ENCODE measurements around the gene RNF135. TPM values are rescaled to one million over a fixed set of nuclear protein-coding genes. Genes with fewer than 3 reads are reported as not detected.

The RNF135 gene
- 13.7 and 15.7 TPM in 2 replicates for total RNA-seq

DNA sequence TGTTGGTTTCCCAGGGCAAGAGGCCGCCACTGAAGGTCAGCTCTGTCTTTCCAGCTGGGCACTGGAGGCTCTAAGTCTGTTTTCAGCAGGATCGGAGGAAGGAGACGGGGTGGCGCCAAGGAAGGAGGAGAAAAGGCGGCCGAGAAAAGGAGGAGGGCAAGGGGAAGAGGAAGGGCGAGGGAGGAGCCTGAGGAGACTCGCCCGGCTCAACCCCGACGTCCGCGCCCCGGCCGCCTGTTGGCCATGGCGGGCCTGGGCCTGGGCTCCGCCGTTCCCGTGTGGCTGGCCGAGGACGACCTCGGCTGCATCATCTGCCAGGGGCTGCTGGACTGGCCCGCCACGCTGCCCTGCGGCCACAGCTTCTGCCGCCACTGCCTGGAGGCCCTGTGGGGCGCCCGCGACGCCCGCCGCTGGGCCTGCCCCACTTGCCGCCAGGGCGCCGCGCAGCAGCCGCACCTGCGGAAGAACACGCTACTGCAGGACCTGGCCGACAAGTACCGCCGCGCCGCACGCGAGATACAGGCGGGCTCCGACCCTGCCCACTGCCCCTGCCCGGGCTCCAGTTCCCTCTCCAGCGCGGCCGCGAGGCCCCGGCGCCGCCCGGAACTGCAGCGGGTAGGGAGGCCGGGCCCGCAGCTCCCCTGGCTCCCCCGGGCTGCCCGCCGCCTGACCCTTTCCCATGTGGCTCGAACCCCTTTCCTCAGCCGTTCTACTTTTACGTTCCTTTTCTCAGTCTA lies at the start of gene RNF135:
RNF135 (plus strand) TSS at position 209 of the 737 bp plus-strand sequence; CDS start at position 244, 35 bp downstream.

DNA sequence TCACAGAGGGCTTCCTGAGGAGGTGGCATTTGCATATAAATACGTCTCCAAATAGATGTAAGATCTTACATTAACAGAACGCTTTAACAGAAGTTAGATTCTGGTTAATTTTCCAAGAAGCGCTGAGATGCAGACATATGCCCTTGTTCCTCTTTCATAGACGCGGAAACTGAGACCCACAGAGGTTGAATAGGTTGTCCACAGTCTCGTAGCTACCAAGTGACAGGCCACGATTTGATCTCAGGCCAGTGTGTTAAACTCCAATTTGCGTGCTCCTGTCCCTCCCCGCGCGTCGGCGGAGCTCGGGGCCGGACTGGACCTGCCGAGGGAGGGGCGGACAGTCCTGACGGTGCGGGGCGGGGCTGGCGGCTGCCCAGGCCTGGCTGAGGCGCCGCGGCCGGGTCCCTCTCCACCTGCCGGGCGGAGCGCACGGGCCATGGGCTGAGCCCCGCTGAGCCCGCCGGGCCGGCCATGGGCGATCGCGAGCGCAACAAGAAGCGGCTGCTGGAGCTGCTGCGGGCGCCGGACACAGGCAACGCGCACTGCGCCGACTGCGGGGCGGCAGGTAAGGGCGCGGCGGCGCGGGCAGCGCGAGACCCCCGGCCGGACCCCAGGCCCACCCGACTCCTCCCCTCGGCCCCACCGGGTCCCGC lies 49.2 kb upstream of the RNF135 start, which contains the start of gene ADAP2:
ADAP2 (plus strand) TSS at position 402 of the 653 bp plus-strand sequence; CDS start at position 472, 70 bp downstream.

Other genes starting within 250 kb of the RNF135 start
- gene CRLF3, start 146.3 kb upstream of the RNF135 start, total RNA-seq = 14.0 and 14.4 TPM in 2 replicates
- 4.7 and 5.1 TPM in 2 replicates for gene ATAD5, start 139.1 kb upstream of the RNF135 start, total RNA-seq
- 4.5 and 7.3 TPM in 2 replicates for gene TEFM, start 64.8 kb upstream of the RNF135 start, total RNA-seq
- 6.6 and 6.8 TPM in 2 replicates for gene ADAP2, start 49.1 kb upstream of the RNF135 start, total RNA-seq
- gene NF1, start 123.9 kb downstream of the RNF135 start, total RNA-seq = 23.8 and 28.1 TPM in 2 replicates

Measured in airway epithelial cell (primary cell).